Right kidney (tissue), 1 donor: ENCODE results near the gene ABCC4.
"Not testable (repeated sequence)": the region's sequence is repeated elsewhere in the genome, so short reads cannot be mapped to it uniquely, and the experiment has no call there.

Source experiments
- DNase-seq: peaks from one replicate; pipeline ENCODE4 v3.0.0-alpha.2; 2016

Gene ABCC4

GRCh38 chr13:95193509-95194230 is 107.6 kb downstream of the ABCC4 start:
- DNase-seq, result no peak

DNA sequence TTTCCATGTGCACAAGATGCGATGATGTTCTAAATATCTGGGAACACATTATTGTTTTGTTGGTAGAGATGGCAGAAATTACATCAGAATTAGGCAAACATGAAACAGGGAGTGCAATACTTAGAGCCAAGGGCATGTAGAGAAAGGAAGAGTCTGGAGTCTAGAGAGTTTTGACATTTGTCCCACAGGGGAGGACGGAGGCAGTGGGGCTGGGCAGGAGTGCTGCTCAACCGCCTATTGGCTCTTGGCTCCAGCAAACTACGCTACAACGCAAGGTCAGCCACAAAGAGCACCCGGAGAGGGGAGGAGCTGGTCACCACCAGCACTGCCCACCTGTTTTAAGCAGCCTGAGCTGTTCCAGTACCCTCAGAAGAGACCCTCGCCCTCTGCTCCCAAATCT is 108.3 kb downstream of the ABCC4 start:
- DNase-seq, result no peak

- DNase-seq, result not testable (repeated sequence)
These were observed 108.7 kb downstream of the ABCC4 start for GRCh38 chr13:95192564-95192945.

- peak; percentile 75 for DNase-seq
These were observed 109.3 kb downstream of the ABCC4 start for GRCh38 chr13:95191821-95192563.

DNA sequence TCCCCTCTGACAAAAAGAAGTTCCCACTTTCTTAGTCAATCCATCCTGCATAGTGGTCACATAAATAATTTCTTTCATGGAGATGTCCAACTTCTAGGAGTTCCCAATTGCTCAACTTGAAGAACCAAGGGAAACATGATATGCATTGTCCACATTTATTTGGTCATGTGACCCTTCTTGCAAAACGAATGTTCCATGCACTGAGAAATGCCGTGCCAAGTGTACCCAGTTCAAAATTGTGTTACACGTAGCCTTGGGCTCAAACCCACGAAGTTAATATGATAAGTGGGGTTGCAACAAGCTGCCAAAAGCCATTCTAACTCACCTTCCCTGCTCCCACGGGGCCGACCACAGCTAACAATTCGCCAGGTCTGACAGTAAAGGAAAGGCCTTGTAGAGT is 113.1 kb downstream of the ABCC4 start:
- no peak for DNase-seq

GRCh38 chr13:95185851-95186250 is 115.4 kb downstream of the ABCC4 start:
- DNase-seq, result no peak

DNA sequence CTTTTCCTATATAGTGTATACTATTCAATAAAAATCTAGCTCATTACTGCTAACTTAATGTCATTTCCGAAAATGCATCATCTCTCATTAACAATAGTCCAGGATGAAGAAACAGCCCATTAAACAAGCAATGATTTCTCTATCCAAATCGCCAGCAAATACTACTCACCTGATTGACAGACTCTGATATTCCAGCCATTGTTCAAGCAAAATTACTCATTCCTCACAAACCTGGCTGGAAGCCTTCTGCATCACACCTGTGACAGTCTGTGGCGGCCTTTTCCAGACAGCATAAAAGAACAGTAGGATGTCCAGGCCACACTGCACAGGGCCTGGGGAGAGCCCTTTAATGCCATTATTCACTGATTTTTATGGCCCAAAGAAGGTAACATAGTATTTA is 115.9 kb downstream of the ABCC4 start:
- no peak for DNase-seq

- DNase-seq, result no peak
These were observed 116.9 kb downstream of the ABCC4 start for GRCh38 chr13:95184317-95184716.

GRCh38 chr13:95182570-95183265 is 118.5 kb downstream of the ABCC4 start:
- no peak for DNase-seq

DNA sequence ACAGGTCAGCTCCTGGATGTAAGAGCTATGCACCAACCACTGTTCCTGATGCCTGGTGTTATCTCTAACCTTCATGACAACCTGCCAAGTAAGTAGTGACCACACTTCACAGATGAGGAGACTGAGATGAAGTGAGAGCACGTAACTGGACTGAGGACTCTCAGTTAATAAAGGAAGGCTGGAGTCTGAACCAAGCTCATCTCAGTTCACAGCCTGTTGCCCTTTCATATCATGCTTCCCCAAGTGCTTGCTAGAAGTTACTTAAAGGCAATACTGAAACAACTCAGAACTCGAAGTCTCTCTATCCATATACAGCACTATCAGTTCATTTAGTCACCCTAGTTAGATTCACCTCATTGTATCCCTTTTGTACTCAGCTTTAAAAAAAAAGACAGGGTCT is 119.7 kb downstream of the ABCC4 start:
- no peak for DNase-seq

DNA sequence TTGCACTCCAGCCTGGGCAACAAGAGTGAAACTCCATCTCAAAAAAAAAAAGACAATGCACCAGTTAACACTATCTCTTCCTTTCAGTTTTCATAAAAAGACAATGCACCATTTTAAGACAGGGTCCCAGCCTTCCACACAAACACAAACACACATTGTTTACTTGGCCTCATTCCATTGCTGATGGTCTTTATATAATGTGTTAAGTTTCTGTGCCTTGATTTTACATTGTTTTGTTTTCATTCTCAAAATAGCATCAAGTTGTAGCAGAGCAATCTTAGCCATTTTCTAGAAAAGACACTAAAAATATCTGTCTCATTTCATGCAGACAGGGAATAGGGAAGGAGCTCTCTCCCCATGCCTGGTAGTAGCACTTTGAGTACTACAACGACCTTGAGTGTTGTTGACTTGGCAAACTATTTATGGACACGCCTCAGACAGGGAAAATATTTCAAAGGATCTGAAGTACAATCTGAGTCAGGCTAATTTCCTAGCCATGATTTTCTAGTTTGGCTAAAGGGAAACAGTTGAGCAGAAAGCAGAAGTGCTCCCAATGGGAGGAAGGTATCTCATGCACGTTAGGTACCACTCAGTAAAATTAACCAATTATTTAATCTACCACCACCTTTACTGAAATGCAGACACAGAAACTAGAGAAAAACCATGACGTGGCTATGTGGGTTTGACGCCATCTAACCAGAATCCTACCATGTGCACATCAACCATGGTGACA is 120.6 kb downstream of the ABCC4 start:
- no peak for DNase-seq

DNA sequence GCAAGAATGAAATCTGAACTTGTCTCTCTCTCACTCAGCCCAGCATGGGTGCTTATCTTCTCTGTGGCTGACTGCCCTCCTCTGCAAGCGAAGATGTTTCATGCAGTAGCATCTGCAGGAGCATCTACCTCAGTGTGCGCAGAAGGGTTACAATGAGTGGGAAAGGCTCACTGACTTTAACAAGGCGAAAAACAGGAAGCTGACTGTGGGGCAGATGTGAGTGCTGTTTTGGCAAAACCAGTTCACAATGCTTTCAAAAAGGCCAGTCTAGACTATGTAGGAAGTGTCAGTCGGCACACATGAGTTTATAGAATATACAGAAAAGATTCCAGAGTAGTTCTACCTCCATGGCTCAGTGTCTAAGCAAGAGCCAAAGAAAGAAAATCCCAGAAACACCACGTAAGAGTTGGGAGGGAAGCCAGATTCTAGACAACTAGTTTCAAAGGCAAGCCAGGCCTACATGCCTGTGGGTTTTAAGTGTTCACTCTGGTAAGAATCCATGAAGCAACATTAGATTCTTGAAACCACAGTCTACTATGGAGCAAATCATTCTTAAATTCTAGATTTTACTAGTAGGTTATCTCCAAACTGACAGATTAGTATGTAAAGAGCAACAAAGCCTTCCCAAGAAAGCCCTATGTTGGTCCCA is 124.5 kb downstream of the ABCC4 start:
- no peak for DNase-seq

GRCh38 chr13:95174517-95174916 is 126.7 kb downstream of the ABCC4 start:
- DNase-seq, result no peak

DNA sequence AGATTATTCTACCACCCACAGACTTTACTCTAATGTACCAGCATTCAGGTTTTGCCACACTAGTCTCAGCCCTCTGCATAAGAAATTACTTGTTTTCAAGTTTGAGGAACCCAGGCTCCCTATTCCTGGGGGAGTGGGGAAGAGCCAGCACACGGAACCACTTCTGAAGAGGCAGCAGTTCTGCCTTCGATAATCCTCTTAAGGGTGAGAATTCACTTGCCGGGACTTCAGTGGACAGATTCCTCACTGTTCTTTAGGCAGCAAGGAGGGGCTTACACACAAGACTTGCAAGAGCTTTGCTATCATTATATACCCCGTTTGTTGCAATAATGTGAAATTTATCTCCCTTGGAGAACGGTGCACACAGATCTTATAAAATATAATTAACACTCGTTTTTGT is 133.1 kb downstream of the ABCC4 start:
- DNase-seq, result no peak

- not testable (repeated sequence) for DNase-seq
These were observed 134.2 kb downstream of the ABCC4 start for GRCh38 chr13:95167003-95167402.

DNA sequence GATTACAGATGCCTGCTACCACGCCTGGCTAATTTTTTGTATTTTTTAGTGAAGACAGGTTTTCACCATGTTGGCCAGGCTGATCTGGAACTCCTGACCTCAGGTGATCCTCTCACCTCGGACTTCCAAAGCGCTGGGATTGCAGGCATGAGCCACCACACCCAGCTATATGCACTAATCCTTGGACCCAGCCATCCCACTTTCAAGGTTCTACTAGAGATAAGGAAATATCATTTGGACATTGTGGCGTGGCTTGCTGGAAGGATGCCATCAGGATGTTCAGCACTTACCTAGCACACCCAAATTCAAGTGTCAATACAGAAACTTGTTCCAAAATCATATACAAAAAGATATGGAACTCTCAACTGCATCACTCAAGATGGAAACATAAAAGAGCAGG is 136.4 kb downstream of the ABCC4 start:
- DNase-seq, result no peak

DNA sequence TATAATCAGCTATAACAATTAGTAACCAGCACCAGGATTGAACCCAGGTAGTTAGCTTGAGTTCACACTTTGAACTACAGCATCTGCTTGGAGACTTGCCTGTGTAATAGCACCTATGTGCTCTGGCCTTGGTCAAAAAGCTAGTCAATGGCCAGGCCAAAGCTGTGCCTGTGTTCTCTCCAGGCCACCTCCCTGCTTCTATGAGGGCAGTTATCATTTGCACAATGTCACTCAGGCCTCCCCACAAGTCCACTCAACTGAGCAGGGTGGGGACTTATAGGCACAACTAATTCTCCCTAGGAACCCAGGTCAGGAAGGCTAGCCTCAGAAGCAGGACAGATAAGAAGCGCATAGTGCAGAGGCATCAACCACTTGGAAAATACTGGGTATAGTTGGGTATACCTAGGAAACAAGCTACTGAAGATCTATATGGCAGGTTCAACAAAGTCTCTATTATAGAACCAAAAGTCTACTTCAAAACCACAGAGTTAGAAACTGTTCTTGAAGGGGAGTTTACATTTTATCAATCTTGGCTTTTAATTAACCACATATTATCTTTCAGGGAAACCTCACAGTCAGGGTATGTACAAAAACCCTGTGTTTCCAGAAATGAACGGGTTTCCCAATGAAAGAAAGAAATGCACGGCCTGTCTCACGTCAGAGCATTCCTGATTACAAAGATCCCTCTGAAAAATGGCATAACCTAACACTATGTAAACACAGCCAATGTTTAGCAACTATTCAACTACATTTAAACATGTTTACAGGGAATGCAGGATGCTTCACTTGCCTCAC is 140.9 kb downstream of the ABCC4 start:
- no peak for DNase-seq

DNA sequence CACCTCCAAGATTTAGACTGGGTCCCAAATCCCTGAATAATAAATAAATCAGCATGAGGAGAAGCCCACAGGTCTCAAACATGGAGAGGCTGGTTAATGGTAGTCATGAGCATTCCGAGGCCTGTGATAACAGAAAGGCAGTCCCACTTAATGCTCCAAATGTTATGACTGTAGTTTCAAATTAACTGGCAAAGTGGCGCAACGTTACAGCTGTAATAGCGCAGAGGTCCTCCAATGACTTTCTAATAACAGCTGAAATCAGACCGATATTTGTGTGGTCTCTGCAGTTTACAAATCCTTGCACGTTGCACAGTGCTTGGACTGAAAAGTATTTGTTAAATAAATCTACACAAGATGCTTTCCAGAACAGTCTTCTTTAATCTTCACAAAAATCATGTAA is 141.8 kb downstream of the ABCC4 start:
- no peak for DNase-seq

- no peak for DNase-seq
These were observed 145.0 kb downstream of the ABCC4 start for GRCh38 chr13:95156208-95156607.

DNA sequence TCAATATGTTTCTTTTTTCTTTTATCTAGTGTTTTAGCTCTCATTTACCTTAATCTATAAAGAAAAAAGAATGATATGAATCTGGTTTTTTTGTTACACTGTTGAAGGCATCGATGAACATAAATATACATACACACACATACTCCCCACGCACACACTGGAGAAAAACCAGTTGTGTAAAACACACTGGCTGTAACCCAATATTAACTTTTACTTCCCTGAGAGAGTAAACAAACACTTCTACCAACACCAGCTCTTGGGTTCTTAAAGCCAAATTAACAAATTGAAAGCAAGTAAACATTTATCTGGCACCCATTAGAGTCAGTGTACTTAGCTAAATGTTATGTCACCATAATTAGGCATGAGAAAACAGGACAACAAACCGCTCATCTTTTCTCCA is 145.7 kb downstream of the ABCC4 start:
- no peak for DNase-seq

GRCh38 chr13:95155093-95155492 is 146.2 kb downstream of the ABCC4 start:
- DNase-seq, result no peak
